MCF 10A (cell line): ENCODE results near the gene SMYD3. TPM values are rescaled to one million over a fixed set of nuclear protein-coding genes. Genes with fewer than 3 reads are reported as not detected.

Source experiments
- Bru-seq: library from RNA; stranded (reverse); fragments of 400-500 nt; gene quantifications from one replicate; lab custom pipeline; 2021; lab: Mats Ljungman, UMichigan
- BruChase-seq, 2 experiments: library from RNA; stranded (reverse); fragments of 400-500 nt; gene quantifications; one replicate each; lab custom pipeline; 2021; lab: Mats Ljungman, UMichigan
- BruUV-seq: library from RNA; stranded (reverse); fragments of 400-500 nt; replicated peaks from 2 replicates; lab custom pipeline; 2021; lab: Mats Ljungman, UMichigan
- CTCF ChIA-PET: fragments of 300-600 bp; sonication (Branson Sonifier 250); formaldehyde crosslinking; extraction: SDS; loops from one replicate; lab custom pipeline; 2021; ENCODE audit warnings: antibody characterized with exemption, inconsistent platforms; lab: Yijun Ruan, JAX
- POLR2A ChIA-PET: fragments of 300-600, 350-650 bp; sonication (Branson Sonifier 250); formaldehyde crosslinking; extraction: SDS; loops from one replicate; lab custom pipeline; 2020; ENCODE audit warnings: antibody characterized with exemption, inconsistent platforms; lab: Yijun Ruan, JAX
- DNase-seq: peaks from one replicate; pipeline ENCODE4 v3.0.0-alpha.2; 2018; ENCODE audit not compliant: unreplicated experiment
- H3K27ac Mint-ChIP-seq: one replicate; pipeline ENCODE4 v1.8.0; 2022; ENCODE audit warnings: mild to moderate bottlenecking, low read depth, mixed read lengths; ENCODE audit not compliant: unreplicated experiment
- H3K27me3 Mint-ChIP-seq: one replicate; pipeline ENCODE4 v1.8.0; 2022; ENCODE audit warnings: mixed read lengths; ENCODE audit not compliant: insufficient read depth, unreplicated experiment
- H3K36me3 Mint-ChIP-seq: one replicate; pipeline ENCODE4 v1.8.0; 2022; ENCODE audit warnings: mild to moderate bottlenecking, moderate library complexity, mixed read lengths; ENCODE audit not compliant: insufficient read depth, unreplicated experiment
- H3K4me1 Mint-ChIP-seq: one replicate; pipeline ENCODE4 v1.8.0; 2022; ENCODE audit warnings: mixed read lengths; ENCODE audit not compliant: insufficient read depth, unreplicated experiment
- H3K4me3 Mint-ChIP-seq: one replicate; pipeline ENCODE4 v1.8.0; 2022; ENCODE audit warnings: mild to moderate bottlenecking, moderate library complexity, mixed read lengths; ENCODE audit not compliant: unreplicated experiment
- H3K9me3 Mint-ChIP-seq: one replicate; pipeline ENCODE4 v1.8.0; 2022; ENCODE audit warnings: mixed read lengths; ENCODE audit not compliant: unreplicated experiment
- intact Hi-C: fragments of 100-400 bp; cut with micrococcal nuclease; formaldehyde crosslinking; loops from 2 replicates; pipeline ENCODE4 v1.14.1; 2022
- long read RNA-seq: library from polyadenylated mRNA; stranded (forward); transcript quantifications from one replicate; pipeline ENCODE4 v2.0.0, GENCODE V29; 2022
- total RNA-seq: library from RNA; stranded (reverse); gene quantifications from 2 replicates; pipeline ENCODE4 v1.2.3, GENCODE V29; 2022
- TF ChIP-seq, protein P1 (sequence below): fragments of 200-600 bp; IDR thresholded peaks from one replicate; pipeline ENCODE4 v1.8.0; 2022; ENCODE audit warnings: antibody characterized with exemption, mild to moderate bottlenecking; ENCODE audit not compliant: unreplicated experiment

The SMYD3 gene
- total RNA-seq, result 21.4 and 26.9 TPM in 2 replicates
- percentile 71 among the genes with signal in this experiment for Bru-seq, nascent RNA
- BruChase-seq, experiment 1, labeled RNA remaining after a 6-hour chase, result percentile 70 among the genes with signal in this experiment
- percentile 78 among the genes with signal in this experiment for BruChase-seq, experiment 2, labeled RNA remaining after a 2-hour chase
- long read RNA-seq, partial matches to known transcripts, result 0 of 5 reads
- long read RNA-seq, other reads (novel, unspliced or antisense), result 5 of 5 reads

DNA sequence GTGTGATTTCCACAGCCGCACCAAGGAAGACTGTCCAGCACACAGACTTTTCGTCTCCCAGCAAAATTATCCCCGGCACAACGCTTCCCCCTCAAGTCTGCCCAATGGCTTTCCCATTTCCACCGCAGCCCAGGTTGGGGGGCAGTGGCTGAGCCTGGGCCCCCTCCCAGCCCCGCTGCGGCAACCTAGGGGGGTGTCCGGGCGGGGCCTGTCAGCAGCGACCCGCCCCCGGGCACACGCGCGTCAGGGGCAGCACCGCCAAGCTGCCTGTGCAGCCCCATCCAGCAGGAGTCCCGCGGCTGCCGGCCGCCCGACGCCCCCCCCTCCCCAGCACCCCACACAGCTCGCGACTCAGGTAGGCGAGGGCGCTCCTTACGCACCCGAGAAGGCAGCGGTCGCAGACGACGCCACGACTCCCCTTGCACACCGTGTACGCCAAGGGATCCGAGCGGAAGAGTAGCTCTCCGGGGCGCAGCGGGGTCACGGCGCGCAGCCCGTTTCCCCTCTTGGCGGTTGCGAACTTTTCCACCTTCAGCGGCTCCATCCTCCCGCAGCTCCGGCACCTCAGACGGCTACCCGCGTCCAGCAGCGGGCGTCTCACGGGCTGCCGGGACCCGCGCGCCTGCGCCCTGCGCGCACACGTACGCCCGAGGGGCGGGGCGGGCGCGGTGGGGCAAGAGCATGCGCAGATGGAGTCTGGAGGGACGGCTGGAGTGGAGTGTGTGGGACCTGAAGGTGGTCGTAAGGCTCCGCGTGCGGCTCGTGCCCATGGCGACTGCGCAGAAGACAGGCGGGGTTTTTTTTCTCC lies at the start of gene SMYD3:
TSS of gene SMYD3 (minus strand) at position 606 of the 808 bp plus-strand sequence.
- Mint-ChIP-seq H3K9me3 (no peaks in the 10 kb centered on the region), H3K36me3 (peaks cover 8% of the 10 kb centered on the region), H3K4me1 (peaks cover 35% of the 10 kb centered on the region), H3K27me3 (no peaks in the 10 kb centered on the region), H3K27ac (peak within 1 kb of the TSS; percentile 18), H3K4me3 (peak within 1 kb of the TSS; percentile 76)
- ChIA-PET CTCF (interaction anchor here (0.6 to 5.1 kb wide), 21 partner anchors 9 to 1268 kb away, joined by 3 to 50 read pairs (median 4); partner anchors contain the start of gene CNST), POLR2A (interaction anchor here (0.6 to 3.9 kb wide), 10 partner anchors 9 to 154 kb away, joined by 3 to 31 read pairs (median 4); partner anchors contain the start of genes CNST and TFB2M)
- DNase-seq, result peak; percentile 89
- BruUV-seq, result no TSS peak
- TF ChIP-seq, protein P1, sequence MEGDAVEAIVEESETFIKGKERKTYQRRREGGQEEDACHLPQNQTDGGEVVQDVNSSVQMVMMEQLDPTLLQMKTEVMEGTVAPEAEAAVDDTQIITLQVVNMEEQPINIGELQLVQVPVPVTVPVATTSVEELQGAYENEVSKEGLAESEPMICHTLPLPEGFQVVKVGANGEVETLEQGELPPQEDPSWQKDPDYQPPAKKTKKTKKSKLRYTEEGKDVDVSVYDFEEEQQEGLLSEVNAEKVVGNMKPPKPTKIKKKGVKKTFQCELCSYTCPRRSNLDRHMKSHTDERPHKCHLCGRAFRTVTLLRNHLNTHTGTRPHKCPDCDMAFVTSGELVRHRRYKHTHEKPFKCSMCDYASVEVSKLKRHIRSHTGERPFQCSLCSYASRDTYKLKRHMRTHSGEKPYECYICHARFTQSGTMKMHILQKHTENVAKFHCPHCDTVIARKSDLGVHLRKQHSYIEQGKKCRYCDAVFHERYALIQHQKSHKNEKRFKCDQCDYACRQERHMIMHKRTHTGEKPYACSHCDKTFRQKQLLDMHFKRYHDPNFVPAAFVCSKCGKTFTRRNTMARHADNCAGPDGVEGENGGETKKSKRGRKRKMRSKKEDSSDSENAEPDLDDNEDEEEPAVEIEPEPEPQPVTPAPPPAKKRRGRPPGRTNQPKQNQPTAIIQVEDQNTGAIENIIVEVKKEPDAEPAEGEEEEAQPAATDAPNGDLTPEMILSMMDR, result no peak
- intact Hi-C loops, result no loop called here

DNA sequence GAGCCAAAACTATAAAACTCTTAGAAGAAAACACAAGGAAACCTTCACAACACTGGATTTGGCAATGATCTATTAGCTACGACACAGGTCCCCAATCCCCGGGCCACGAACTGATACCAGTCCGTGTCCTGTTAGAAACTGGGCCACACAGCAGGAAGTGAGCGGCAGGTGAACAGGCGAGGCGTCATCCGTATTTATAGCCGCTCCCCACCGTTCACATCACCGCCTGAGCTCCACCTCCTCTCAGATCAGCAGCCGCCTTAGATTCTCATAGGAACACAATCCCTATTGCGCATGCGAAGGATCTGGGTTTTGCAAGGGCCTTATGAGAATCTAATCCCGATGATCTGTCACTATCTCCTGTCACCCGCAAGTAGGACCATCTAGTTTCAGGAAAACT lies 47.1 kb upstream of the SMYD3 start:
- DNase-seq, result no peak
- Mint-ChIP-seq H3K36me3 (peaks cover 97% of the 10 kb centered on the region), H3K27ac (no peak overlapping the region), H3K4me1 (peaks cover 10% of the 10 kb centered on the region), H3K27me3 (no peaks in the 10 kb centered on the region), H3K9me3 (no peaks in the 10 kb centered on the region), H3K4me3 (no peak overlapping the region)
- ChIA-PET POLR2A (interaction anchor here (0.7 to 3.0 kb wide), 5 partner anchors 10 to 202 kb away, joined by 3 to 26 read pairs (median 3); partner anchors contain the start of genes CNST and TFB2M), CTCF (interaction anchor here (0.5 to 1.9 kb wide), 2 partner anchors 11 to 14 kb away, joined by 3 to 4 read pairs; no protein-coding TSS in a partner anchor)
- TF ChIP-seq, protein P1, result no peak
- BruUV-seq, result no TSS peak
- intact Hi-C loops, result no loop called here

DNA sequence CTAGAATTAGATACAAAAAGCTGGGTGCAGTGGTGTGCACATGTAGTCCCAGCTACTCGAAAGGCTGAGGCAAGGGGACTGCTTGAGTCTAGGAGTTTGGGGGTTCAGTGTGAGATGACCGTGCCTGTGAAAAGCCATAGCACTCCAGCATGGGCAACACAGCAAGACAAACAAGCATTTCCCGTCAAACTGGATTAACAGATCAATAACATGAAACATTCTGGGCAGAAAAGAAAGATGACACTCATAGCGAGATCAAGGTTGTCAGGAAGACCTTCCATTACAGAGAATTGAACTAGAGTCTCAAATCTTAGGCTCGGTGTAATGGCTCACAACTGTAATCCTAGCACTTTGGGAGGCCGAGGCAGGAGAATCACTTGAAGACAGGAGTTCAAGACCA lies 45.0 kb upstream of the SMYD3 start:
- Mint-ChIP-seq H3K4me3 (no peak overlapping the region), H3K27me3 (no peaks in the 10 kb centered on the region), H3K9me3 (no peaks in the 10 kb centered on the region), H3K36me3 (peaks cover 97% of the 10 kb centered on the region), H3K27ac (no peak overlapping the region), H3K4me1 (no peaks in the 10 kb centered on the region)
- ChIA-PET CTCF (interaction anchor here (1.1 to 1.5 kb wide), 2 partner anchors 15 to 200 kb away, joined by 3 to 4 read pairs; no protein-coding TSS in a partner anchor), POLR2A (interaction anchor here (1.0 kb wide), 1 partner anchor 45 kb away, joined by 3 read pairs; the partner anchor contains the start of gene SMYD3)
- no peak for DNase-seq
- intact Hi-C loops, result no loop called here
- TF ChIP-seq, protein P1, result no peak
- BruUV-seq, result no TSS peak
